Measurements from ENCODE around the gene LRWD1. TPM values are rescaled to one million over a fixed set of nuclear protein-coding genes. Genes with fewer than 3 reads are reported as not detected.
"Not testable (repeated sequence)": the region's sequence is repeated elsewhere in the genome, so short reads cannot be mapped to it uniquely, and the experiment has no call there.

The LRWD1 gene
- total RNA-seq, 2 donors from 2014 or later = 9.8 to 12.2 TPM

- ATAC-seq; DNase-seq; intact Hi-C loops (cut with DNase I): not testable (repeated sequence)
Measured at GRCh38 chr7:102481962-102482361, 17.2 kb downstream of the LRWD1 start.

GRCh38 chr7:102484317-102484716, 19.5 kb downstream of the LRWD1 start:
- peak in 1 of 2 donors; percentile 55 for ATAC-seq
- DNase-seq; intact Hi-C loops (cut with DNase I): not testable (repeated sequence)

- DNase-seq (peak; percentile 47), ATAC-seq (peak; percentile 36 to 59)
- intact Hi-C loops (cut with DNase I) = not testable (repeated sequence)
Measured at GRCh38 chr7:102490529-102491075, 25.8 kb downstream of the LRWD1 start.

- DNase-seq; intact Hi-C loops (cut with DNase I): not testable (repeated sequence)
- peak; percentile 80 to 87 for ATAC-seq
Measured at GRCh38 chr7:102493220-102493935, 28.6 kb downstream of the LRWD1 start.

GRCh38 chr7:102494026-102494425, 29.2 kb downstream of the LRWD1 start:
- intact Hi-C loops (cut with DNase I) = not testable (repeated sequence)
- ATAC-seq (peak in 1 of 2 donors; percentile 0), DNase-seq (peak; percentile 16)

- ATAC-seq = peak; percentile 57 to 64
- intact Hi-C loops (cut with DNase I); DNase-seq: not testable (repeated sequence)
Measured at GRCh38 chr7:102494473-102495149, 29.8 kb downstream of the LRWD1 start.

GRCh38 chr7:102496861-102497260, 32.1 kb downstream of the LRWD1 start:
- ATAC-seq; DNase-seq; intact Hi-C loops (cut with DNase I): not testable (repeated sequence)

GRCh38 chr7:102497308-102497707, 32.5 kb downstream of the LRWD1 start:
- DNase-seq; intact Hi-C loops (cut with DNase I); ATAC-seq: not testable (repeated sequence)

- intact Hi-C loops (cut with DNase I); ATAC-seq; DNase-seq: not testable (repeated sequence)
Measured at GRCh38 chr7:102498321-102498720, 33.5 kb downstream of the LRWD1 start.

- ATAC-seq; intact Hi-C loops (cut with DNase I); DNase-seq: not testable (repeated sequence)
Measured at GRCh38 chr7:102503141-102503540, 38.4 kb downstream of the LRWD1 start.

GRCh38 chr7:102505298-102506185, 40.8 kb downstream of the LRWD1 start:
- DNase-seq; intact Hi-C loops (cut with DNase I): not testable (repeated sequence)
- peak; percentile 58 to 86 for ATAC-seq

- ATAC-seq; intact Hi-C loops (cut with DNase I); DNase-seq: not testable (repeated sequence)
Measured at GRCh38 chr7:102507410-102508088, 42.8 kb downstream of the LRWD1 start.

- intact Hi-C loops (cut with DNase I); DNase-seq; ATAC-seq: not testable (repeated sequence)
Measured at GRCh38 chr7:102510575-102510974, 45.8 kb downstream of the LRWD1 start.

GRCh38 chr7:102511860-102512522, 47.2 kb downstream of the LRWD1 start:
- DNase-seq; intact Hi-C loops (cut with DNase I): not testable (repeated sequence)
- ATAC-seq = peak; percentile 71 to 75

- ATAC-seq = peak in 1 of 2 donors; percentile 7
- DNase-seq = peak; percentile 10
- intact Hi-C loops (cut with DNase I) = not testable (repeated sequence)
Measured at GRCh38 chr7:102512642-102513221, 47.9 kb downstream of the LRWD1 start.

- intact Hi-C loops (cut with DNase I); DNase-seq: not testable (repeated sequence)
- ATAC-seq = peak in 1 of 2 donors; percentile 22
Measured at GRCh38 chr7:102514881-102515721, 50.3 kb downstream of the LRWD1 start.

Data from left cardiac atrium (tissue), 4 donors.